GM10847 (cell line): Measurements from ENCODE around the gene CHRDL2.

Experiments used
- POLR2A ChIP-seq: IDR thresholded peaks from 2 replicates; pipeline ENCODE4 v1.6.1; 2011; ENCODE audit not compliant: insufficient read length; ENCODE audit errors: extremely low read depth

The CHRDL2 gene

GRCh38 chr11:74726547-74727182 lies 4.6 kb downstream of the CHRDL2 start:
- TF ChIP-seq POLR2A: no peak

- TF ChIP-seq POLR2A: no peak
Observed at GRCh38 chr11:74725701-74726100, 5.5 kb downstream of the CHRDL2 start.

- TF ChIP-seq POLR2A: no peak
Observed at GRCh38 chr11:74723511-74723910, 7.7 kb downstream of the CHRDL2 start.

DNA sequence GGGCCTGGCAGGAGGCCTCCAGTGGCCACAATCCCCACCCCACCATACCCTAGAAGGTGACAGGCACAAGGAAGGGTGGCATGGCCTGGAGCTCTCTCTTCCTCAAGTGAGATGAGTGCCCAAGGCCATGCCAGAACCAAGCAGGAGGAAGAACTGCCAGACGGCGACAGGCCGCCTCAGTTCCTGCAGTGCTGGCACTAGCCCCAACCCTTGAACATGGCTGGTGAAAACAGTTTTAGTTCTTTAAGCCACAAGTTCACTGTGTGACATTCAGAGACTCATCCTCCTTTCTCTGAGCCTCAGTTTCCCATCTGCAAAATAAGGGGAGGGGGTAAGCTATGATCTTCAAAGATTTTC lies 9.8 kb downstream of the CHRDL2 start:
- TF ChIP-seq POLR2A: no peak

DNA sequence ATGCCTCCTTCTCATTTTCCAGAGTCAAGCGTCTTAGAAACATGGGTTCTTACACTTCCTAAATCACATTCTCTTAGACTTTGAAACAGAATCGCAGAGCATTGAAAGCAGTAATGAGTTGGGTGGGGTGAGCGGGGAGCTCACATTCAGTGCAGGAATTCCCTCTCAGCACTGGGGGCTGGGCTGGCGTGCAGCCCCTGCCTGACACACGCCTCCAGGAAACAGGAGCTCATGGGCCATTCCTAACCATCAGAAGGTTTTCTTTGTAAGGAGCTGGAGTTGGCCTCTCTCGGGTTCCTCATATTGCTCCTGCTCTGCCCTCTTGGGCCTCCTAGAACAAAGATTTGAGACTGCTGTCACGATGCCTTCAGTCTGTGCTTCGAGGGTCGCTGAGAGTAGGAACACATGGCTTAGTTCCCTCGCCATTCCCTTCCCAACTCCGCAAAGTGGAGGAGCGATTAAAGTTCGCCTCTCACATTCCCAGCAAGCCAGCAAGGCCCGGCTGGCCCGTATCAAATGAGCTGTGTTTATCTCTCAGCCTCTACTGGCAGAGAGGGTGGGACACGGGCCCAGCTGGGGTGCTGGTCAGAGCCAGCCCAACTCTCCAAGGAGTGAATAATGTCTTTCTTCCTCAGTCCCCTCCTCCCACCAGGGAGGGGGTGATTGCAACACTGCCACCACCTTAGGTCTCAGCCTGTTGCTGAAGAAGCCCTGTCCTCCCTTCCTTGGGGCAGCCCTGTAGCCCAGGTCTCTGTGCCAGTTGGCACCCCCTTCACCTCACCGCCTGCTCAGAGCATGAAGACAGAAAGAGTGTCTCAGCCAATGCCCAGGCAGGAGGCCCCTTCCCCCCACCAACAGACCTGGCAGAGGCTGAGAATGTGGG lies 10.4 kb downstream of the CHRDL2 start:
- TF ChIP-seq POLR2A: no peak

- TF ChIP-seq POLR2A: no peak
Observed at GRCh38 chr11:74719011-74719410, 12.2 kb downstream of the CHRDL2 start.

GRCh38 chr11:74717221-74717969 lies 13.8 kb downstream of the CHRDL2 start:
- no peak for TF ChIP-seq POLR2A

DNA sequence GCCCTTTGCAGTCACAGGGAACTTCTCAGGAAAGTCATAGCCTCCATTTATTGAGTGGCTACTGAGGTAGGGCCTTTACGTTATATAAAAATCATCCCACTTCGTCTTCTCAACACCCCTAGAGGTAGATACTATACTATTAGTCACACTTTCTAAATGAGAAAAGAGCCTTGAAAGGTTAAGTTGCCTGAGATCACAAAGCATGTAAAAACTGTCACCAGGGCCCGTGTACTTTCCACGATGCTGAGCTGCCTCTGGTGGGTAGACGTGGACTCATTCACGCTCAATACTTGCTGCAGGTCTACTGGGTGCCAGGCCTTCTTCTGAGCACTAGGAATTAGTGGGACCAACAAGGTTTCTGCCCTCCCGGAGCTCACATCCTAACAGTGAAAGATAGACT lies 16.3 kb downstream of the CHRDL2 start:
- no peak for TF ChIP-seq POLR2A

DNA sequence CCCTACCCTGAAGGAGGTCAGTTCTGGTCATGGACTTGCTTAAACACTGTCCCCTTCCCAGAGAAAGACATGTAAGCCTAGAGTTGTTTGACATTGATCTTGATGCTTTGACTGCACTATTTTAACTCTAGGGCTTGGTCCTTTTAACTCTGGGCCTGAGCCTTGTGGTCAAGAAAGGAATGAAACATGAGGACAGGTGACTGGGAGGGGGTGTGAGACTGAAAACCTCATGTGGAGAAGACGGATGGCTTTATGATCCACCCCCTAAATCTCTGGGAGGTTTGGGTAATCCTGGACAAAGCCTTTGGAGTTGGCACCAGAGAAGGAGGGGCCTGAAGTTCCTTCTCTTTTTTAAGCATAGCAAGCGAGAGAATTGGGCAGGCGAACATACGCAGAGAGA lies 17.5 kb downstream of the CHRDL2 start:
- TF ChIP-seq POLR2A: no peak

GRCh38 chr11:74710281-74710938 lies 20.8 kb downstream of the CHRDL2 start:
- TF ChIP-seq POLR2A: no peak

- no peak for TF ChIP-seq POLR2A
Observed at GRCh38 chr11:74709175-74709574, 22.1 kb downstream of the CHRDL2 start.

DNA sequence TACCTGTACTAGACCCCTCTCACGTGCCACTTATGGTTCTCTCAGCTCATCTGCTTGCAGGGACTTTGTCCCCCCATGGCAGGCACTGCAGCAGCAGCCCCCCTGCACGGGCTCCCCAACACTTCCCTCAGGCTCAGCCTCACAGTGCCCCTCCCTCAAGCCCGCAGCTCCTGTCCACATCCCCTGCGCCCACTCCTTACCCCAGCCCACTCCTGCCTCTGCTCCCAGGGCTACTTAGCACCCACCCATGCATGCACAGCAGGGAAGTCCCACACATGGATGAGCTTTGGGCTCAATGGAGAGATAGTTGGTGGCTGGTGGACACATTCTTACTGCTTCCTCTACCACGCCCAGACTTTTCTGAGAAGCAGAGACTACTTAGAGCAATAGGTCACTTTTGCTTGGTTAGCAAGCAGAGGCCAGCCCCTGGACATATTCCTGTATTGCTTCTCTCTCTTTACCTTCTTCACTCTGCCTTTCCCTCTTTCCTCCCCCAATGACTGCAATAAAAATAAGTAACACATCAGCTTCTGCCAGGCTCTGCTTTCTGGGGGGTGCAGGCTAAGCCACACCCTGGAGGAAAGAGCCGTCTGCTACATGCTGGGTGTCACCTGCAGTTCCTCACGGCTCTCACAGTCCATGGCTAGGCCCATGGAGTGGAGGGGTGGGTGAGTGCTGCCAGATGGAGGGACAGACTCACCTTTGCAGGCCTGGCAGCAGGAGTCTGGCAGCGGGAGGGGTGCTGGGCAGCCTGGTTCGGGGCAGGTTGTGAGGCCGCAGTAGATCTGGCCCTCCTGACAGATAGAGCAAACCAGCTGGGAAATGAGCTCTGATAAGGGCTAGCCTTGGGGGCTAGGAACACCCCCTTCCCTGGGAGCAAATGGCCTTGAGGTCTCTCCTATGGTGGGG lies 23.4 kb downstream of the CHRDL2 start:
- TF ChIP-seq POLR2A: no peak

DNA sequence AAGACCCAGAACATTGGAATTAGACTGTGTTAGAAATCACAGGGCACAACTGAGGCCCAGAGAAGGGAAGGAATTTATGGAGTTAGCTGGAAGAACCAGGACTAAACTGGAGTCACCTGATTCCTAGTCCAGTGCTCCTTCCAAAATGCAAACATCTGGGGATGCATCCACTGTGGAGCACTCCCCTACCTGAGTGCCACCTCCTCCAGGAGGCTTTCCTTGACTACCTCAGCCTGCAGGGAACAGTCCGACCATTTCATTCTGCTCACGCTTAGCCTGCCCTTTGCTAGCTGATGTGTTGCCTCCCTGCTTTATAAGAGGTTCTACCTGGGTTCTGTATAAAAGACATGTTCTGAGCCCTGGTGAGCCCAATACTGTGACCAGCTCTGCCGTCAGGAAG lies 24.0 kb downstream of the CHRDL2 start:
- no peak for TF ChIP-seq POLR2A

GRCh38 chr11:74703211-74703610 lies 28.0 kb downstream of the CHRDL2 start:
- TF ChIP-seq POLR2A: no peak
